HEK293 (cell line): ENCODE data around the gene TOP3B.

Experiments used
- GFI1B ChIP-seq: fragments of 450-650 bp; formaldehyde crosslinking; IDR thresholded peaks from 2 replicates; pipeline ENCODE4 v1.5.1; 2016; ENCODE audit warnings: missing biosample characterization, missing genetic modification characterization
- GLI4 ChIP-seq: fragments of 450-650 bp; formaldehyde crosslinking; IDR thresholded peaks from 2 replicates; pipeline ENCODE4 v1.5.1; 2016; ENCODE audit warnings: missing biosample characterization, missing genetic modification characterization
- IKZF3 ChIP-seq: fragments of 450-650 bp; IDR thresholded peaks from 2 replicates; pipeline ENCODE4 v1.5.0; 2018; ENCODE audit warnings: missing biosample characterization, mild to moderate bottlenecking, missing genetic modification characterization, moderate library complexity
- INSM2 ChIP-seq: fragments of 450-650 bp; formaldehyde crosslinking; IDR thresholded peaks from 2 replicates; pipeline ENCODE4 v1.5.1; 2016; ENCODE audit warnings: missing biosample characterization, missing genetic modification characterization
- PRDM4 ChIP-seq: fragments of 450-650 bp; formaldehyde crosslinking; IDR thresholded peaks from 2 replicates; pipeline ENCODE4 v1.5.1; 2017; ENCODE audit warnings: missing biosample characterization, missing genetic modification characterization
- SCRT1 ChIP-seq: fragments of 450-650 bp; formaldehyde crosslinking; IDR thresholded peaks from 2 replicates; pipeline ENCODE4 v1.5.1; 2016; ENCODE audit warnings: missing biosample characterization, missing genetic modification characterization, borderline replicate concordance
- SP2 ChIP-seq: fragments of 450-650 bp; formaldehyde crosslinking; IDR thresholded peaks from 2 replicates; pipeline ENCODE4 v1.5.1; 2016; ENCODE audit warnings: missing biosample characterization, missing genetic modification characterization
- ZBTB49 ChIP-seq: fragments of 450-650 bp; formaldehyde crosslinking; IDR thresholded peaks from 2 replicates; pipeline ENCODE4 v1.5.1; 2016; ENCODE audit warnings: missing biosample characterization, missing genetic modification characterization, low read depth
- ZNF133 ChIP-seq: fragments of 450-650 bp; formaldehyde crosslinking; IDR thresholded peaks from 2 replicates; pipeline ENCODE4 v1.5.1; 2016; ENCODE audit warnings: missing biosample characterization, missing genetic modification characterization
- ZNF140 ChIP-seq: fragments of 450-650 bp; formaldehyde crosslinking; IDR thresholded peaks from 2 replicates; pipeline ENCODE4 v1.5.1; 2016; ENCODE audit warnings: missing biosample characterization, missing genetic modification characterization
- ZNF221 ChIP-seq: fragments of 450-650 bp; formaldehyde crosslinking; IDR thresholded peaks from 2 replicates; pipeline ENCODE4 v1.5.1; 2017; ENCODE audit warnings: missing biosample characterization, missing genetic modification characterization, borderline replicate concordance
- ZNF23 ChIP-seq: fragments of 450-650 bp; formaldehyde crosslinking; IDR thresholded peaks from 2 replicates; pipeline ENCODE4 v1.5.1; 2016; ENCODE audit warnings: missing biosample characterization, missing genetic modification characterization, borderline replicate concordance
- ZNF239 ChIP-seq: fragments of 450-650 bp; formaldehyde crosslinking; IDR thresholded peaks from 2 replicates; pipeline ENCODE4 v1.5.1; 2016; ENCODE audit warnings: missing biosample characterization, missing genetic modification characterization
- ZNF394 ChIP-seq: fragments of 450-650 bp; formaldehyde crosslinking; IDR thresholded peaks from 2 replicates; pipeline ENCODE4 v1.5.1; 2016; ENCODE audit warnings: missing biosample characterization, missing genetic modification characterization, mild to moderate bottlenecking, moderate library complexity, borderline replicate concordance
- ZNF645 ChIP-seq: fragments of 450-650 bp; formaldehyde crosslinking; IDR thresholded peaks from 2 replicates; pipeline ENCODE4; 2016; ENCODE audit warnings: missing biosample characterization, missing genetic modification characterization
- ZNF677 ChIP-seq: fragments of 450-650 bp; IDR thresholded peaks from 2 replicates; pipeline ENCODE4 v1.5.0; 2018; ENCODE audit warnings: missing biosample characterization, mild to moderate bottlenecking, missing genetic modification characterization, moderate library complexity
- ZNF707 ChIP-seq: fragments of 450-650 bp; formaldehyde crosslinking; IDR thresholded peaks from 2 replicates; pipeline ENCODE4 v1.5.1; 2016; ENCODE audit warnings: missing biosample characterization, missing genetic modification characterization
- ZSCAN5A ChIP-seq: fragments of 450-650 bp; formaldehyde crosslinking; IDR thresholded peaks from 2 replicates; pipeline ENCODE4 v1.5.1; 2016; ENCODE audit warnings: missing biosample characterization, missing genetic modification characterization
- TF ChIP-seq, protein P1 (sequence below): fragments of 450-650 bp; formaldehyde crosslinking; IDR thresholded peaks from 2 replicates; pipeline ENCODE4 v1.5.1; 2017; ENCODE audit warnings: missing biosample characterization, missing genetic modification characterization
- TF ChIP-seq, protein P2 (sequence below): fragments of 450-650 bp; formaldehyde crosslinking; IDR thresholded peaks from 2 replicates; pipeline ENCODE4 v1.5.1; 2016; ENCODE audit warnings: missing biosample characterization, missing genetic modification characterization
- TF ChIP-seq, protein P3 (sequence below): fragments of 450-650 bp; formaldehyde crosslinking; IDR thresholded peaks from 2 replicates; pipeline ENCODE4 v1.5.1; 2017; ENCODE audit warnings: missing biosample characterization, missing genetic modification characterization

The TOP3B gene

GRCh38 chr22:21982338-21982965, at the start of gene TOP3B (continued):
- TF ChIP-seq, protein P1, sequence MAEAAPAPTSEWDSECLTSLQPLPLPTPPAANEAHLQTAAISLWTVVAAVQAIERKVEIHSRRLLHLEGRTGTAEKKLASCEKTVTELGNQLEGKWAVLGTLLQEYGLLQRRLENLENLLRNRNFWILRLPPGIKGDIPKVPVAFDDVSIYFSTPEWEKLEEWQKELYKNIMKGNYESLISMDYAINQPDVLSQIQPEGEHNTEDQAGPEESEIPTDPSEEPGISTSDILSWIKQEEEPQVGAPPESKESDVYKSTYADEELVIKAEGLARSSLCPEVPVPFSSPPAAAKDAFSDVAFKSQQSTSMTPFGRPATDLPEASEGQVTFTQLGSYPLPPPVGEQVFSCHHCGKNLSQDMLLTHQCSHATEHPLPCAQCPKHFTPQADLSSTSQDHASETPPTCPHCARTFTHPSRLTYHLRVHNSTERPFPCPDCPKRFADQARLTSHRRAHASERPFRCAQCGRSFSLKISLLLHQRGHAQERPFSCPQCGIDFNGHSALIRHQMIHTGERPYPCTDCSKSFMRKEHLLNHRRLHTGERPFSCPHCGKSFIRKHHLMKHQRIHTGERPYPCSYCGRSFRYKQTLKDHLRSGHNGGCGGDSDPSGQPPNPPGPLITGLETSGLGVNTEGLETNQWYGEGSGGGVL (tag by site-specific recombination) = no peak
- TF ChIP-seq SP2 (tag by site-specific recombination) (peak; percentile 64), ZSCAN5A (tag by site-specific recombination) (peak; percentile 98), PRDM4 (0 out of 2 replicates have a peak, but pooled peaks have one; percentile 22), GFI1B (tag by site-specific recombination) (peak; percentile 61; the same call in 1 of the 2 replicates), ZNF239 (tag by site-specific recombination) (0 out of 2 replicates have a peak, but pooled peaks have one; percentile 63), ZNF133 (tag by site-specific recombination) (no peak; the same call in 1 of the 2 replicates), INSM2 (peak; percentile 87), ZNF140 (tag by site-specific recombination) (no peak), SCRT1 (tag by site-specific recombination) (no peak), GLI4 (tag by site-specific recombination) (peak; percentile 96; the same call in 1 of the 2 replicates), IKZF3 (tag by site-specific recombination) (peak; percentile 91), ZNF707 (tag by site-specific recombination) (no peak), ZNF23 (tag by site-specific recombination) (no peak), ZNF221 (tag by site-specific recombination) (no peak), ZNF645 (no peak), ZNF677 (tag by site-specific recombination) (no peak), ZNF394 (tag by site-specific recombination) (peak; percentile 64; the same call in 1 of the 2 replicates), ZBTB49 (tag by site-specific recombination) (0 out of 2 replicates have a peak, but pooled peaks have one; percentile 20)
- TF ChIP-seq, protein P2, sequence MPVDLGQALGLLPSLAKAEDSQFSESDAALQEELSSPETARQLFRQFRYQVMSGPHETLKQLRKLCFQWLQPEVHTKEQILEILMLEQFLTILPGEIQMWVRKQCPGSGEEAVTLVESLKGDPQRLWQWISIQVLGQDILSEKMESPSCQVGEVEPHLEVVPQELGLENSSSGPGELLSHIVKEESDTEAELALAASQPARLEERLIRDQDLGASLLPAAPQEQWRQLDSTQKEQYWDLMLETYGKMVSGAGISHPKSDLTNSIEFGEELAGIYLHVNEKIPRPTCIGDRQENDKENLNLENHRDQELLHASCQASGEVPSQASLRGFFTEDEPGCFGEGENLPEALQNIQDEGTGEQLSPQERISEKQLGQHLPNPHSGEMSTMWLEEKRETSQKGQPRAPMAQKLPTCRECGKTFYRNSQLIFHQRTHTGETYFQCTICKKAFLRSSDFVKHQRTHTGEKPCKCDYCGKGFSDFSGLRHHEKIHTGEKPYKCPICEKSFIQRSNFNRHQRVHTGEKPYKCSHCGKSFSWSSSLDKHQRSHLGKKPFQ = no peak
- TF ChIP-seq, protein P3, sequence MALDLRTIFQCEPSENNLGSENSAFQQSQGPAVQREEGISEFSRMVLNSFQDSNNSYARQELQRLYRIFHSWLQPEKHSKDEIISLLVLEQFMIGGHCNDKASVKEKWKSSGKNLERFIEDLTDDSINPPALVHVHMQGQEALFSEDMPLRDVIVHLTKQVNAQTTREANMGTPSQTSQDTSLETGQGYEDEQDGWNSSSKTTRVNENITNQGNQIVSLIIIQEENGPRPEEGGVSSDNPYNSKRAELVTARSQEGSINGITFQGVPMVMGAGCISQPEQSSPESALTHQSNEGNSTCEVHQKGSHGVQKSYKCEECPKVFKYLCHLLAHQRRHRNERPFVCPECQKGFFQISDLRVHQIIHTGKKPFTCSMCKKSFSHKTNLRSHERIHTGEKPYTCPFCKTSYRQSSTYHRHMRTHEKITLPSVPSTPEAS (tag by site-specific recombination) = peak; percentile 66
